ENCODE results near the gene IGDCC3.

IGDCC3 gene

DNA sequence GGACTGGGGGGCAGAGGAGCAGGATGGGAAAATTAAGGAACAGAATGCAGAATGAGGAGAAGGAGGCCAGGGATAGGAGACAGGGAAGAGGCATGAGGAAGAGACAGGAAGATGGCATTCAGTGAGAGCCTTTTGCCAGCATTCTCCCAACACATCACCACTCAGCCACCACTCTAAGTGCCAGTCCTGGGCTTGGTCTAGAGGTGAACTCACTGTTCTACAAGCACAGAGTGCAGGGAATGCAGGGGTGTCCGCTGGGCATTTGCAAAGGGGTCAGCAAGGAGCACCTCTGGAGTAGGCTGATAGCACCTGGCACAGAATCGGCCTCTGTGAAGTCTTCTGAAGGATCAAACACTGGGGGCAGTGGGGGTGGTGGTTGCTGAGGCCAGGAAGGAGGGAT lies 14.6 kb upstream of the IGDCC3 start:
- no peak for DNase-seq
- intact Hi-C loops (cut with DNase I): no loop called here

DNA sequence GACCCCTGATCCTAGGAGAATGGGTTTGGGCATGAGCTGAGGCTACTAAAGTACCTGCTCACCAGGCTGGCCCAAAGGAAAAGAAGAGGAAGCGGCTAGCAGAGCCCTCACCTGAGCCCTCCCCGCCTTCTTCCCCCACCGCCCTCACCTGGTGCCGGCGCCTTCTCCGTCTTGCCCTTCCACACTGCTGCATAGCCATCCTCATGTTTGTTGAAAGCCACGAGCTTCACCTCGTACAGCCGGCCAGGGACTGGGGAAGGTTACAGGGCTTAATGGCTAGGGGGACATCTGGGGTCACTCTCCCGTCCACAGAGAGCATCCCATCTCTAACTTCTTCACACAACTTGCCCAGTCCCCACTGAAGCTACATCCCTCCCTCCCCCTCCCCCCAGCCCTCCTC lies 13.9 kb upstream of the IGDCC3 start:
- no peak for DNase-seq
- intact Hi-C loops (cut with DNase I): no loop called here

DNA sequence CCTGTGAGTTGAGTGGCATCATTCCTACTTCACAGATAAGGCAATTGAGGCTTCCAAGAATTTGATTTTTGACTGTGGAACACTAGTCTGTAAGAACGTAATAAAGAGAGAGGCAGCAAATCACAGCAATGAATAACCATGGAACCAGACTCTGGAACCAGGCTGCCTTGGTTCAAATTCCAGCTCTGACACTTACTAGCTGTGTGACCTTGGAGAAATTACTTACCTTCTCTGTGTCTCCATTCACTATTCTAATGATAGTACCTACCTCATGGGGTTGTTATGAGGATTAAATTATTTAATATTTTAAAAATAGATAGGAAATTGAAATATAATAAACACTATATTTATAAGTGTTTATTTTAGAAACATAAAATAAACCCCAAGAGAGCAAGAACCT lies 12.6 kb upstream of the IGDCC3 start:
- intact Hi-C loops (cut with DNase I): no loop called here
- DNase-seq: no peak

- DNase-seq: no peak
- intact Hi-C loops (cut with DNase I): no loop called here
These were observed 11.4 kb upstream of the IGDCC3 start for GRCh38 chr15:65389226-65389625.

DNA sequence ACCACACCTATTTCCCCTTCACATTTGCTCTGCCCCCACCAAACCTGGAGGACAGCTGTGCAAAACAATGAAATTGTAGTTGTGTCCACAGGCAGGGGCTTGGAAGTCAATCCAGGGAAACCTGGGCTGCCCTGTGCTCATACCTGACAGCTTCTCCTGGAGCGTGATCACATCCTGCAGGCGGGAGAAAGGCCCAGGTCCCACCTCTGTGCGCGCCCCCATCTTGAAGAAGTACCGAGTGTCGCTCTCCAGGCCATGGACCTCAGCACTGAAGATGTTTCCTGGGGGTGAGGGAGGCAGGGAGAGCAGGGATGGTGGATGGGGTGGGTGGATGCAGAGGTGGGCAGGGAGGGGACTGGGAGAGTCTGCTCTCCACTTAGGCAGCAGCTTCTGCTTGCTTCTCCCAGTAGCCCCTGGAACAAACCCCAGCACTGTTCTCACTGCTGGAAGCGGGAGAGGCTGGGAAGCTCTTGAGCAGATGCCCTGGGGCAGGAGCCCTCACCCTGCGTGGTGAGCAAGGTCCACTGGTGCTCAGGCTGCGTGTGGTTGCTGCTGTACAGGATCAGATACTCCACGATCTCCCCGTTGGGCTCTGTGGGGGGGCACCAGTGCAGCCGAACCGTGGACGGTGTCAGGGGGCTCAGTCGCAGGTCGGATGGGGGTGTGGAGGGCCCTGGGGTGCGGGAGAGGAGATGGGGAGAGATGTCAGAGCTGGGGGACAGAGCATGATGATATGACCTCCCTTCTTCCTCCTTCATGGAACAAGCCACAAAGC lies 10.7 kb upstream of the IGDCC3 start:
- no peak for DNase-seq
- intact Hi-C loops (cut with DNase I): no loop called here

DNA sequence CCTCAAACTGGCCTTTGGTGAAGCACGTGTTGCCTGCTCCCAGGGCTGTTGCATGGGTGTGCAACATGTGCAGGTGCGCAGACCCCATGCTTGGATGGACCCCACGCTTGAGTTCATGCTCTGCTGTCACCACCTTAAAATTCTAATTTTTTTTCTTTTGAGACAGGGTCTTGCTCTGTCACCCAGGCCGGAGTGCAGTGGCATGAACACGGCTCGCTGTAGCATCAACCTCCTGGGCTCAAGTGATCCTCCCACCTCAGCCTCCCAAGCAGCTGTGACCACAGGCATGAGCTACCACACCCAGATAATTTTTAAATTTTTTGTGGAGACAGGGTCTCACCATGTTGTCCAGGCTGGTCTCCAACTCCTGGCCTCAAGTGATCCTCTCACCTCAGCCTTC lies 9.1 kb upstream of the IGDCC3 start:
- no peak for DNase-seq
- intact Hi-C loops (cut with DNase I): no loop called here

- intact Hi-C loops (cut with DNase I): no loop called here
- no peak for DNase-seq
These were observed 8.6 kb upstream of the IGDCC3 start for GRCh38 chr15:65386376-65386775.

GRCh38 chr15:65385870-65386258 lies 8.1 kb upstream of the IGDCC3 start:
- intact Hi-C loops (cut with DNase I): loop anchor here (2.0 kb wide), 1 partner anchor 67 kb away; no protein-coding TSS in a partner anchor
- DNase-seq: peak in 1 of 42 donors; percentile 22

DNA sequence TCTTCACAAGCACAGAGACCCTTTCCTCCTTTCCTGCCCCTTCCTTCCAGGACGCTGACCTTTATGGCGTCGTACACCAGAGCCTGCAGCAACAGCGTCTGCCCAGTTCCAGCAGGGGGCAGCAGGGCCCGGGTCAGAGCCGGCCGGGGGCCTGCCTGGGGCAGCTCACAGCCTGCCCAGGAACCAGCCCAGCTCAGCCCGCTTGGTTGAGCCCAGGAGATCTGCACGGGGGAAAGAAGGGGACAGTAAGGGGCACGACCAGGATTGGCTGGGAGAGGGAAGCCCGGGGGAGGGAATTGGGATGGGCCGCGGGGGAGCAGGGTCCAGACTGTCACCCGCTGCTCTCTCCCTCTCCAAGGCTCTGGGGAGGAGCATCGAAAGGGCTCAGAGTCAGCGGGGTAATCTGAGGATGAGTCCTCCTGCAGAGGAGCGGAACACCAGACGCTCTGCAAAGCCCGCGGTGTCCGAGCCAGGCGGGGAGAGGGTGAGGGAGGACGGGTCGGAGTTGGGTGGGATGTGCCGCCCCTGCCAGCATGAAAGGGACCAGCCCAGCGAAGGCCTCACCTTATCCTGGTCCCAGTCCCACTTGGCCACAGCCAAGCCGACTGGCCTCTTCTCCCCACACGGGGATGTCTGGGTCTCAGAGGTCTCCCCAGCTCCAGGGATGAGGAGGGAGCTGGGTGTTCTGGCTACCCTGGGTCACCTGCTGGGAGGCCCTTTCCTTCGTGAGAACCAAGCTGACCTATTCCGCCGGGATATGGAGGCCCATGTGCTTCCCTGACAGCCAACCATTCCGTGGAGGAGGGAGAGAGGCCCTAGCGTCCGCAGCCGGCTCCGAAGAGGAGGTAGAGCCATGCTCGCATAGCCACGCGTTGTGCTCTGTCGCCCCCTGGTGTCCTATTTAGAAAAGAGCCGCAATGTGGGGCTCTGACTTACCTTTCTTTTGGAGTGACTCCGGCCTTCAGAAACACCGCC lies 7.4 kb upstream of the IGDCC3 start:
- intact Hi-C loops (cut with DNase I): loop anchor here (2.0 kb wide), 1 partner anchor 66 kb away; no protein-coding TSS in a partner anchor
- peak; percentile 79 to 96 (median 89) for DNase-seq

- intact Hi-C loops (cut with DNase I): loop anchor here (2.0 kb wide), 1 partner anchor 66 kb away; no protein-coding TSS in a partner anchor
- DNase-seq: no peak
These were observed 6.7 kb upstream of the IGDCC3 start for GRCh38 chr15:65384505-65384894.

DNA sequence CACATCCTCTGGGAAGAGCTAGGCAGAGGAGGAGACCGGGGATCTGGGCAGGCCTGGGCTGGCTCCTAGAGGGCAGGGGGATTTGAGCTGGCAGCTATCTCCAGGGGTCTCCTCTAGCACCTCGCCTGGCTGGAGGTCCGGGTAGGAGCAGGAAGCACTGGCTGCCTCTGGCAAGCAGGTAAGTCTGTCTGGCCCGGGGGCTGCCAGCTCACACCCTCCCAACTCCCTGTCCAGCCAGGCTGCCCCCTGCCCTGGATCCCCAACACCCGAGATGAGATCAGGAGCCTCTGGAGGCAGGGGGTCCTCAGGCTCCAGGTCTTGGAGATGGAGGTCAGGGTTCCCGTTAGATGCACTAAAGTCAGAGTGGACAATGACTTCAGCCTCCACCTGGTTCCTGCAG lies 6.2 kb upstream of the IGDCC3 start:
- no peak for DNase-seq
- intact Hi-C loops (cut with DNase I): loop anchor here (2.0 kb wide), 1 partner anchor 65 kb away; no protein-coding TSS in a partner anchor

- intact Hi-C loops (cut with DNase I): no loop called here
- DNase-seq: no peak
These were observed 5.7 kb upstream of the IGDCC3 start for GRCh38 chr15:65383456-65383855.

DNA sequence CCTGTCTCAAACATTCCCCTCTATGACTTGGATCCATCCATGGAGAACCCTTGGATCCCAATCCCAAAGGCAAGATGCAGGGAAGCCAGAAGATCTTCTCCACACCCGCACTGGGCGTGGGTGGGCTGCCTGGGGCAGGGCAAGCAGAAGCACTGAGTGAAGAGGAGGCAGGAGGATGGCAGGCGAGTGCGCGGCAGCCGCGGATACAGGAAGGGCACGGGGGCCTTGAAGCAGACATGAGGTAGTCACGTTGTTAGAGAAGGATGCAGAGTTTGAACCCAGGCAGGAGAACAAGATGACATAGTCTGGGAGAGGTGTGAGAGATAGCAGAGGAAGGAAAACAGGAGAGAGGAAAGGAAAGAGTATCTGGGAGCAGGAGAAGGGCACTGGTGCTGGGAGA lies 5.1 kb upstream of the IGDCC3 start:
- intact Hi-C loops (cut with DNase I): no loop called here
- DNase-seq: peak in 4 of 42 donors; percentile 8 to 25 (median 12)

DNA sequence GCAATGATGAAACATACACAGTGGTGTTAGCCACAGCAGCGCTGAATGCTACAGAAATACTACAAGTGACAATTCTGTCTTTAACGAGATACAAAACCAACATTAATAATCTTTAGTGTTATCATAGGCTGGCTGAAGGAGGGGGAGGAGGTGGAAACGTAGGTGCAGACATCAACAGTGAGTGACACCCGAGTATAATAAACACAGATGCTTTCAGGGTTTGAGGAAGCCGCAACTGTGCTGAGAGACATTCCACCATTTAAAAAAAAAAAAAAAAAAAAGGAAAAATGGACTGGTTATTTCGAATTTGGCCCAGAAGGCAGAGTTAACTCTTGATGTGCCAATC lies 4.3 kb upstream of the IGDCC3 start:
- intact Hi-C loops (cut with DNase I): no loop called here
- DNase-seq: no peak

DNA sequence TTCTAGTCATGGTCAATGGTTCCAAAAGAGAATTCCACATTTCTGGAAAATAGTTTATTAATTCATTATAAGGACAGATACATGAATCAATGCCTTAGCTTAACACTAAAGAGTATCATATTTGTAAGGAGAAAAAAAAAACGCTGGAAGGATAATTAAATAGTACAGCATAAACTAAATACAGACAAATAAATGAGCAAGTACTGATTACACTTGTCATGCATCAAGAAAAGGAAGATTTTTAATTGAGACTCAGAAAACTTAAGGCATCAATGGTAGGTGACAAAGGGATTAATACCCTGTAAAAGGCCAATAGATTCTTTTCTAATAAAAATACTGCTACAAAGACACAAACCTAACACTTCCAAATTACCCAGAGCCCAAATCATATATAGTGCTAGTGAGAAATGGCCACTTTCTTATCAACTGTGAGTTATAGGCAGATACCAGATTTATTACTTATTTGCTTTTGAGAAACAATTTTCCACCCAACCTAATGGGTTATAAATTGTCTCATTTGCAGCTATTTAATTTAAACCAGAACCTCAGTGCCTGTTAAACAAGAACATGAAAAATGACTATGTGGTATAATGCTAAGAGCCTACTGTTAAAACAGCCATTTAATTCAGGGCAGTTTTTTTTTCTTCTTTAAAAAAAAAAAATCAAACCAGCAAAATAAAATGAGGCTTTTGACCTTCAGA lies 3.8 kb upstream of the IGDCC3 start:
- DNase-seq: no peak
- intact Hi-C loops (cut with DNase I): no loop called here

DNA sequence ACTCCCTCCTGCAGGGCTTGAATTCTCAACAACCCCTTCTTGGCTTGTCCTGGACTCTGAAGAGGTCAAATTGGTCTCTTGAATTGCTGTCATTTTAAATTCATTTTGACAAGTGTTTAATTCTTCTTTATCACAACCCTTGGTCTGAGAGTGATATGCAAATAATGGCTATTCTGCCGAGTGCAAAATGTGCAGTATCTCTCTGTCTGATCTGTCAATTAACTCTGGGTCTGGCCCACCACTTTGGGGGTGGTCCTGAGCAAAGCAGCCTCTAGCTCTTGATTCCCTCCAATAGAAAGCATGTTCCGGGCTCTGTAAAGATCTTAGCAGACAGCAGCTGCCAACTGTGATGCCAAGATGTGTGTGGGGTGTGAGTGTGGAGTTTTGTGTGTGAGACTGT lies 2.2 kb upstream of the IGDCC3 start:
- intact Hi-C loops (cut with DNase I): no loop called here
- DNase-seq: no peak

DNA sequence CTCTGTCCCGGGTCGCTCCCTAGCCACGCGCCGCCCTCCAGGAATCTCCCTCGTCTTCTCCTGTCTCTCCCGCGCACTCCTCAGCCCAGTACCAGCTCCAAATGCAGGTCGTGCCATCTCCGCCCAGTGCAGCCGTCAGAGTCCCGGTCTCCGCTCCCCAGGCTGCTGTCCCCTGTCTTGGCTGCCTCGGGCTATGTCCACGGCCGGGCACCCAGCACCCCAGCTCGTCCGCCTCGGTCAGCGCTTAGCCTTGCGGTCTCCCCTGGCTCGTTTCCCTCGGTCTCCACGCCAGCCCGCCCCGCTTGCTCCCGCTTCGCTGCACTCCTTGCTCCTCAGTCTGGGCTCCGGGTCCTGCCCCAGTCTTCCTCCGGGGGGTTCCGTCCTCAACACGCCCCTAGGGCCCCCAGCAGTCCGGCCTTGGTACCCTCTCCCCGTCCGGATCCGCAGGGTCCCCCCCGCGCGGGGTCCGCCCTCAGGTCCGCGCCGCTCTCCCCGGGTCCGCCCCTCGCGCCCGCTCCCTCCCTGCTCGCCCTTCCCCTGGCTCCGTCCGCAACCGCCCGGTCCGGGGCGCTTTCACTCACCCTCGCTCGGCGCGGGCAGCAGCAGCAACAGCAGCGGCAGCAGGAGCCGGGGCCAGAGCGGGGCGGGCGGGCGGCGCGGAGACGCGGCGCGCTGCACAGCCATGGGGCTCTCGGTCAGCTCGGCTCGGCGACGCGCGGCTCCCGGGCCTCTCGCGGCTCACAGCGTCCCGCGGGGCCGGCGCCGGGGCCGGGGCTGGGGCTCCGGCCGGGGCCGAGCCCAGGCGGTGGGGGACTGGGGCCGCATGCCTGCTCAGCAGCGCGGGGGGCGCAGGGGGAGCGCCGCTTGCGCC lies 462 bp downstream of the IGDCC3 start:
- peak in 35 of 42 donors; percentile 19 to 67 (median 46) for DNase-seq
- intact Hi-C loops (cut with DNase I): no loop called here

DNA sequence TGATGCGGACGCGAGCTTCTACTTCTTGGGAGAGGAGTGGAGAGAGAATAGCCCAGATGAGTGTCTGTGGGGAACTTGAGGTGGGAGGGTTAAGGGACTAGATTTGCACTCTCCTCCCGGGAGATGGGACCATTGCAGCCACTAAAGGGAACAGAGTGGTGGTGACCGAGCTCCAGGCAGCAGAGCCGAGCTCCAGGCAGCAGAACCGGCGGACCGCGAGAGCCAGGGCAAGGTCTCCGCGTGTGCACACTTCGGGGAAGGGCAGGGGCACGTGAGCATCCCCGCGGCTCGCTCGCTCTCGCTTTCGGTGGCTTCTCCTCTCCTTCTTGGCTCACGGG lies 1.1 kb downstream of the IGDCC3 start:
- peak in 3 of 42 donors; percentile 18 to 36 (median 34) for DNase-seq
- intact Hi-C loops (cut with DNase I): no loop called here
